Spleen (tissue), 11 donors: ENCODE results near the gene IHH. TPM values are rescaled to one million over a fixed set of nuclear protein-coding genes. Genes with fewer than 3 reads are reported as not detected.

ENCODE experiments used
- DNase-seq: peaks from one replicate; pipeline ENCODE4 v3.0.0-alpha.2; 2020
- H3K27ac ChIP-seq, 8 donors: fragments of 200-600 bp; sonication (generic) in 7 of 8; 1 replicate in 4 of 8; 2 replicates in 4 of 8; pipeline versions ENCODE4 v1.5.0 to v1.8.0; 2016 to 2021; ENCODE audit warnings: inconsistent platforms in 4 of 8, mild to moderate bottlenecking in 4 of 8, moderate library complexity in 1 of 8
- H3K27me3 ChIP-seq, 7 donors: fragments of 200-600 bp; sonication (generic) in 6 of 7; replicated peaks in 1 of 7; 1 replicate in 4 of 7; 2 replicates in 3 of 7; pipeline versions ENCODE4 v1.5.0 to v1.8.0; 2016 to 2021; ENCODE audit warnings: inconsistent platforms in 3 of 7, mild to moderate bottlenecking in 1 of 7
- H3K36me3 ChIP-seq, 6 donors: fragments of 200-600 bp; sonication (generic) in 5 of 6; 1 replicate in 4 of 6; 2 replicates in 2 of 6; pipeline versions ENCODE4 v1.5.0 to v1.8.0; 2016 to 2021; ENCODE audit warnings: inconsistent platforms in 2 of 6
- H3K4me1 ChIP-seq, 6 donors: fragments of 200-600 bp; sonication (generic) in 5 of 6; 1 replicate in 3 of 6; 2 replicates in 3 of 6; pipeline versions ENCODE4 v1.5.0 to v1.8.0; 2016 to 2021; ENCODE audit warnings: inconsistent platforms in 3 of 6
- H3K4me3 ChIP-seq, 8 donors: fragments of 200-600 bp; sonication (generic) in 7 of 8; 1 replicate in 4 of 8; 2 replicates in 4 of 8; pipeline versions ENCODE4 v1.5.0 to v1.8.0; 2016 to 2021; ENCODE audit warnings: inconsistent platforms in 4 of 8, mild to moderate bottlenecking in 4 of 8, moderate library complexity in 2 of 8
- H3K9me3 ChIP-seq, 8 donors: fragments of 200-600 bp; sonication (generic) in 7 of 8; 1 replicate in 4 of 8; 2 replicates in 4 of 8; pipeline versions ENCODE4 v1.5.0 to v1.8.0; 2016 to 2021; ENCODE audit warnings: inconsistent platforms in 4 of 8
- POLR2A ChIP-seq, 3 donors: fragments of 450-650 bp; IDR thresholded peaks; one replicate each; pipeline ENCODE4 v1.5.1; 2017; ENCODE audit warnings: antibody characterized with exemption in 3 of 3, mild to moderate bottlenecking in 1 of 3
- POLR2AphosphoS5 ChIP-seq, 3 donors: sonication (generic); formaldehyde crosslinking; IDR thresholded peaks; one replicate each; pipeline ENCODE4 v1.5.1; 2017; ENCODE audit warnings: antibody characterized with exemption in 3 of 3
- WGBS, 5 donors: extraction: QIAGEN DNeasy Blood & Tissue Kit in 3 of 5; methylation state at CpG; one replicate each; pipeline versions ENCODE4 v1.1.5 to v1.1.7; 2013 to 2018; 5-methylcytosine and 5-hydroxymethylcytosine counted together
- intact Hi-C: fragments of 100-400 bp; cut with DNase I; formaldehyde crosslinking; loops from one replicate; pipeline ENCODE4 v1.15.0; 2023; ENCODE audit warnings: low total_unique reads
- microRNA-seq, 3 donors: library from miRNA; unstranded; fragments of <30 nt; microRNA quantifications; one replicate each; pipeline versions ENCODE4 to v1.1.0, GENCODE V29; 2019 to 2020
- polyA plus RNA-seq, 3 donors: library from polyadenylated mRNA; stranded (reverse); fragments of 200-250 nt; gene quantifications; one replicate each; pipeline ENCODE4 v1.2.1, GENCODE V29; 2013
- small RNA-seq, 4 donors: library from RNA; depleted of rRNA; stranded (forward); fragments of <200 nt; gene quantifications; one replicate each; pipeline ENCODE3, GENCODE V24; 2016
- total RNA-seq, 7 donors: library from RNA; depleted of rRNA in 3 of 7; stranded (reverse); fragments of >200 nt in 3 of 7; fragmentation: NEBNext Ultra II Directional in 4 of 7; extraction: Animal tissue kit (Norgen Biotek cat#: 25700) in 4 of 7; gene quantifications; one replicate each; pipeline versions ENCODE4 v1.1.0 to v1.2.1, GENCODE V29; 2016 to 2021
- TF ChIP-seq, protein P1 (sequence below), 11 experiments: fragments of 200-600 bp in 7 of 11; fragments of 450-650 bp in 4 of 11; sonication (generic) in 4 of 11; IDR thresholded peaks in 8 of 11; conservative IDR thresholded peaks in 3 of 11; 1 replicate in 7 of 11; 2 replicates in 4 of 11; pipeline versions ENCODE4 v1.4.0 to v1.8.0; 2016 to 2021; ENCODE audit warnings: antibody characterized with exemption in 11 of 11, inconsistent platforms in 4 of 11, mild to moderate bottlenecking in 1 of 11
- donor health status: healthy with polysubstance abuse.
- donor health status: DM: no; HTN: no; CAD: no; lungs with moderate emphysema.
- donor health status: DM: no; HTN: no; CAD: no.
- donor health status: Bipolar disorder and iron deficiency.
- donor health status: healthy.
- donor health status: DM: no; HTN: no; CAD: no.
- donor health status: DM: yes; HTN: yes; CAD: no.

The IHH gene
- total and polyA plus RNA-seq, 10 donors = 0.06 to 0.13 TPM; not detected in 8

GRCh38 chr2:219010873-219011272 is 49.8 kb downstream of the IHH start:
- H3K4me1 ChIP-seq = no peaks in the 10 kb centered on the region
- intact Hi-C loops = no loop called here
- no peak for DNase-seq
- peaks cover 0 to 61% (median 5%) of the 10 kb centered on the region in 7 donors for H3K27me3 ChIP-seq
- peaks cover 0 to 7% (median 0%) of the 10 kb centered on the region in 8 donors for H3K9me3 ChIP-seq
- no peak overlapping the region for H3K27ac ChIP-seq
- no peak overlapping the region for H3K4me3 ChIP-seq
- H3K36me3 ChIP-seq = no peaks in the 10 kb centered on the region
- WGBS, 5 donors = 83 to 91% (median 85%) methylated on average over 5 of the region's 5 CpGs
- TF ChIP-seq, protein P1, sequence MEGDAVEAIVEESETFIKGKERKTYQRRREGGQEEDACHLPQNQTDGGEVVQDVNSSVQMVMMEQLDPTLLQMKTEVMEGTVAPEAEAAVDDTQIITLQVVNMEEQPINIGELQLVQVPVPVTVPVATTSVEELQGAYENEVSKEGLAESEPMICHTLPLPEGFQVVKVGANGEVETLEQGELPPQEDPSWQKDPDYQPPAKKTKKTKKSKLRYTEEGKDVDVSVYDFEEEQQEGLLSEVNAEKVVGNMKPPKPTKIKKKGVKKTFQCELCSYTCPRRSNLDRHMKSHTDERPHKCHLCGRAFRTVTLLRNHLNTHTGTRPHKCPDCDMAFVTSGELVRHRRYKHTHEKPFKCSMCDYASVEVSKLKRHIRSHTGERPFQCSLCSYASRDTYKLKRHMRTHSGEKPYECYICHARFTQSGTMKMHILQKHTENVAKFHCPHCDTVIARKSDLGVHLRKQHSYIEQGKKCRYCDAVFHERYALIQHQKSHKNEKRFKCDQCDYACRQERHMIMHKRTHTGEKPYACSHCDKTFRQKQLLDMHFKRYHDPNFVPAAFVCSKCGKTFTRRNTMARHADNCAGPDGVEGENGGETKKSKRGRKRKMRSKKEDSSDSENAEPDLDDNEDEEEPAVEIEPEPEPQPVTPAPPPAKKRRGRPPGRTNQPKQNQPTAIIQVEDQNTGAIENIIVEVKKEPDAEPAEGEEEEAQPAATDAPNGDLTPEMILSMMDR (IDR thresholded peaks at IDR 0.05 in 8 of 11, conservative IDR thresholded peaks at IDR 0.05 in 3 of 11) = no peak
- TF ChIP-seq POLR2A (IDR thresholded peaks at IDR 0.05) (no peak), POLR2AphosphoS5 (IDR thresholded peaks at IDR 0.05) (no peak)

DNA sequence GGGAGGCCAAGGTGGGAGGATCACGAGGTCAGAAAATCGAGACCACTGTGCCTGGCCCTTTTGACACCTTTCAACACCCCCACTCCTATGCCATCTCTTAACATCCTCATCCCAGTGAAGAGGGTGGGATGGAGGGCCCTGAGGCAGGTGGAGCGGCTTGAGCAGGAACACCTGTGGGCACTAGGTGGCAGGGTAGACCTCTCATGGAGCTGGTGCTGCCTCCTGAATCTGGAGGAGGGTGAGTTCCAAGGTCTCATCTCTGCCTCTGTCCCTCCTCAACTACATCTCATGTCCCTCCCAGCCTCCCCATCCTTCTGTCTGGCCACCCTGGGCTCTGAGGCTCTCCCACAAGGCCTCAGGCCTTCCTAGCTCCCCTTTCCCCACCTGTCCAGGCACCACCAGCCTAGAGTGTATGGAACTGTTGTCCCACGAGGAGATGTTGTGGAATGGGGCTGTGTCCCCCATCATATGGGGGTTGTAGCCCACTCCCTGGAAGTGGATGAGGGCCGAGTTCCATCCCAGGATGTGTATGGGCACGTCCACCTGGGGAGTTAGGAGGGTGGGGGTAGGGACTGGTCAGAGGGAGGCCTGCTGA is 50.5 kb downstream of the IHH start:
- TF ChIP-seq POLR2AphosphoS5 (IDR thresholded peaks at IDR 0.05) (no peak), POLR2A (IDR thresholded peaks at IDR 0.05) (no peak)
- TF ChIP-seq, protein P1 (IDR thresholded peaks at IDR 0.05 in 8 of 11, conservative IDR thresholded peaks at IDR 0.05 in 3 of 11) = peak in 4 of 11 experiments; percentile 13 to 30 (median 21)
- H3K27ac ChIP-seq = no peak overlapping the region
- 34 to 61% (median 51%) methylated on average over 6 of the region's 6 CpGs for WGBS, 5 donors
- intact Hi-C loops = no loop called here
- no peaks in the 10 kb centered on the region for H3K36me3 ChIP-seq
- no peak for DNase-seq
- H3K9me3 ChIP-seq = peaks cover 0 to 7% (median 0%) of the 10 kb centered on the region in 8 donors
- H3K27me3 ChIP-seq = peaks cover 0 to 67% (median 11%) of the 10 kb centered on the region in 7 donors
- H3K4me1 ChIP-seq = no peaks in the 10 kb centered on the region
- no peak overlapping the region for H3K4me3 ChIP-seq

DNA sequence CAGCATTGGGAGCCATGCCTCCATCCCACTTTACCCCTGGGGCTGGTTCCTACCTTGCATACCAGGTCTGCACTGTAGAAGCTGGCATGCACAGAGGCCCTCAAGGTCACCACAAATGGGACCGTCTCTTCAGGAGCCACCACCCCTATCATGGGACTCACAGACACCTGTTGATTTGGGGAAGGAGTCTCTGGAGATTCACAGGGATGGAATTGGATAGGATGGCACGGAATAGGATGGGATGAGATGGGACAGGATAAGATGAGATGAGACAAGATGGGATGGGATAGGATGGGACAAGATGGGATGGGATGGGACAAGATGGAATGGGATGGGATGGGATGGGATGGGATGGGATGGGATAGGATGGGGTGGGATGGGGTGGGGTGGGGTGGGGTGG is 51.4 kb downstream of the IHH start:
- Histone ChIP-seq H3K4me1 (no peaks in the 10 kb centered on the region), H3K36me3 (no peaks in the 10 kb centered on the region), H3K27me3 (peaks cover 0 to 77% (median 19%) of the 10 kb centered on the region in 7 donors), H3K9me3 (peaks cover 0 to 7% (median 0%) of the 10 kb centered on the region in 8 donors), H3K4me3 (no peak overlapping the region), H3K27ac (no peak overlapping the region)
- intact Hi-C loops = no loop called here
- TF ChIP-seq, protein P1 (IDR thresholded peaks at IDR 0.05 in 8 of 11, conservative IDR thresholded peaks at IDR 0.05 in 3 of 11) = no peak
- TF ChIP-seq POLR2A (IDR thresholded peaks at IDR 0.05) (no peak), POLR2AphosphoS5 (IDR thresholded peaks at IDR 0.05) (no peak)
- WGBS, 5 donors = 64 to 75% (median 66%) methylated on average over 2 of the region's 2 CpGs
- DNase-seq = no peak

Small RNA genes lying within 50 kb of the gene (microRNA-seq; reads per million reads assigned to microRNA genes)
- 0 to 0.28 (median 0) reads per million in 3 donors for gene MIR3131

Small RNA genes lying within 50 kb of the gene (small RNA-seq; reads per million reads assigned to genes)
- gene MIR3131 = 0 reads per million in 4 donors
- gene RN7SL764P = 0 to 0.06 (median 0) reads per million in 4 donors

Other genes starting within 250 kb of the IHH start
- not detected for gene PRKAG3, start 229.1 kb downstream of the IHH start, total RNA-seq
- not detected for gene PRKAG3, start 229.1 kb downstream of the IHH start, polyA plus RNA-seq
- 10 to 100 TPM in 3 of 7 donors, 1 to 10 TPM in 4; 2.2 to 10.9 (median 10.0) TPM for gene WNT6, start 201.1 kb downstream of the IHH start, total RNA-seq
- gene WNT6, start 201.1 kb downstream of the IHH start, polyA plus RNA-seq = 1 to 10 TPM; 1.1 to 4.0 (median 1.1) TPM
- gene WNT10A, start 180.1 kb downstream of the IHH start, total RNA-seq = 1 to 10 TPM; 1.6 to 7.9 (median 3.5) TPM
- gene WNT10A, start 180.1 kb downstream of the IHH start, polyA plus RNA-seq = 1 to 10 TPM; 1.5 to 2.5 (median 1.5) TPM
- gene CDK5R2, start 101.3 kb downstream of the IHH start, total RNA-seq = not detected
- not detected for gene CDK5R2, start 101.3 kb downstream of the IHH start, polyA plus RNA-seq
- gene FEV, start 75.7 kb downstream of the IHH start, total RNA-seq = not detected
- not detected for gene FEV, start 75.7 kb downstream of the IHH start, polyA plus RNA-seq
- not detected for gene CRYBA2, start 67.5 kb downstream of the IHH start, total RNA-seq
- gene CRYBA2, start 67.5 kb downstream of the IHH start, polyA plus RNA-seq = not detected
- under 1 TPM in 1 of 7 donors, not detected in 6; 0.28 TPM for gene CFAP65, start 19.4 kb downstream of the IHH start, total RNA-seq
- not detected for gene CFAP65, start 19.4 kb downstream of the IHH start, polyA plus RNA-seq
- 10 to 100 TPM; 13.3 to 25.9 (median 16.6) TPM for gene NHEJ1, start 99.9 kb upstream of the IHH start, total RNA-seq
- gene NHEJ1, start 99.9 kb upstream of the IHH start, polyA plus RNA-seq = 1 to 10 TPM; 5.5 to 7.9 (median 7.8) TPM
- gene SLC23A3, start 109.1 kb upstream of the IHH start, total RNA-seq = 1 to 10 TPM; 1.5 to 5.0 (median 3.5) TPM
- 1 to 10 TPM; 1.2 to 2.2 (median 1.3) TPM for gene SLC23A3, start 109.1 kb upstream of the IHH start, polyA plus RNA-seq
- gene CNPPD1, start 116.0 kb upstream of the IHH start, total RNA-seq = 10 to 100 TPM; 51.3 to 80.8 (median 66.4) TPM
- gene CNPPD1, start 116.0 kb upstream of the IHH start, polyA plus RNA-seq = 10 to 100 TPM; 53.5 to 65.2 (median 65.2) TPM
- 100 to 1,000 TPM in 2 of 7 donors, 10 to 100 TPM in 5; 51.5 to 101 (median 76.3) TPM for gene RETREG2, start 117.4 kb upstream of the IHH start, total RNA-seq
- gene RETREG2, start 117.4 kb upstream of the IHH start, polyA plus RNA-seq = 10 to 100 TPM; 30.0 to 47.2 (median 32.8) TPM
- 10 to 100 TPM; 46.3 to 77.7 (median 49.8) TPM for gene ZFAND2B, start 145.9 kb upstream of the IHH start, total RNA-seq
- gene ZFAND2B, start 145.9 kb upstream of the IHH start, polyA plus RNA-seq = 10 to 100 TPM; 39.4 to 63.6 (median 55.0) TPM
- gene ABCB6, start 158.0 kb upstream of the IHH start, total RNA-seq = 10 to 100 TPM in 5 of 7 donors, 1 to 10 TPM in 2; 8.4 to 19.5 (median 11.4) TPM
- gene ABCB6, start 158.0 kb upstream of the IHH start, polyA plus RNA-seq = 10 to 100 TPM; 15.9 to 28.7 (median 28.0) TPM
- gene ATG9A, start 168.7 kb upstream of the IHH start, total RNA-seq = 10 to 100 TPM; 34.7 to 68.2 (median 47.2) TPM
- gene ATG9A, start 168.7 kb upstream of the IHH start, polyA plus RNA-seq = 10 to 100 TPM in 2 of 3 donors, 1 to 10 TPM in 1; 9.4 to 13.8 (median 12.6) TPM
- 100 to 1,000 TPM in 1 of 7 donors, 10 to 100 TPM in 6; 68.3 to 141 (median 74.0) TPM for gene ANKZF1, start 168.9 kb upstream of the IHH start, total RNA-seq
- gene ANKZF1, start 168.9 kb upstream of the IHH start, polyA plus RNA-seq = 10 to 100 TPM; 30.5 to 70.2 (median 54.7) TPM
- gene GLB1L, start 184.5 kb upstream of the IHH start, total RNA-seq = 1 to 10 TPM; 2.3 to 9.6 (median 8.9) TPM
- 1 to 10 TPM; 3.0 to 4.1 (median 3.6) TPM for gene GLB1L, start 184.5 kb upstream of the IHH start, polyA plus RNA-seq
- gene STK16, start 184.6 kb upstream of the IHH start, total RNA-seq = 10 to 100 TPM; 17.0 to 30.5 (median 22.8) TPM
- gene STK16, start 184.6 kb upstream of the IHH start, polyA plus RNA-seq = 10 to 100 TPM; 33.6 to 47.6 (median 44.2) TPM
- not detected for gene TUBA4B, start 192.3 kb upstream of the IHH start, total RNA-seq
- not detected for gene TUBA4B, start 192.3 kb upstream of the IHH start, polyA plus RNA-seq
- gene TUBA4A, start 193.0 kb upstream of the IHH start, total RNA-seq = 100 to 1,000 TPM in 1 of 7 donors, 10 to 100 TPM in 6; 60.2 to 120 (median 73.4) TPM
- gene TUBA4A, start 193.0 kb upstream of the IHH start, polyA plus RNA-seq = 10 to 100 TPM; 70.6 to 89.2 (median 73.4) TPM
- 10 to 100 TPM; 35.0 to 64.4 (median 54.0) TPM for gene DNAJB2, start 218.4 kb upstream of the IHH start, total RNA-seq
- gene DNAJB2, start 218.4 kb upstream of the IHH start, polyA plus RNA-seq = 10 to 100 TPM; 31.4 to 67.2 (median 43.2) TPM
- gene PTPRN, start 248.5 kb upstream of the IHH start, total RNA-seq = not detected
- gene PTPRN, start 248.5 kb upstream of the IHH start, polyA plus RNA-seq = under 1 TPM in 2 of 3 donors, not detected in 1; 0.06 to 0.12 TPM